ENCODE data around the gene VPS36. TPM values are rescaled to one million over a fixed set of nuclear protein-coding genes. Genes with fewer than 3 reads are reported as not detected.

VPS36 gene
- total RNA-seq, 2 experiments from 2014 or later, result 30.6 to 35.9 TPM

DNA sequence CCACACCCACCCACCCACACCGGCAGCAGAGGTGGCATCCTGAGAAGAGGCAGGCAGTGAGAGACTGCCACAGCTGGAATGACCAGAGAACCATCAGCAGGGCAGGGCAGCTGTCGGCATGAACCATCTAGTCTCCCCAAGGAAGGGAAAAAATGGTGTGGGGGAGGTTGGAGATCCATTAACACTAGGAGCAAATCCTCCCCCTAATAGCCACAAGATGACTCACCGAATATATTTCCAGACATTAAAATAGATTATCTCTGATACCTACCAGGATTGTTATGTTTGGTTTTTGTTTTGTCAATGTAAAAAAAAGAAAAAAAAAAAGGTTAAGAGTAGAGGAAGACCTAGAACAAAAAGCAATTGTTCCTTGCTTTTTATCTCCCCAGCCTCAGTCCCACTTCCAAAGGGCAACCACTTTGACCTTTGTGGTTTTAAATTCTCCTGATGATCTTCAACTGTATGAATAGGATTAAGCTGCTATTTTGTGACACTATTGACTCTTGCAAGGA lies 78.6 kb downstream of the VPS36 start:
- Histone ChIP-seq H2AFZ (ENCODE audit: low read length) (no peak overlapping the region), H3K27ac (ENCODE audit: low read depth, low read length, poor library complexity, severe bottlenecking) (no peak overlapping the region), H3K9me2 (ENCODE audit: insufficient read depth, low read length) (no peaks in the 10 kb centered on the region), H3K36me3 (ENCODE audit: insufficient read depth, low read length) (no peaks in the 10 kb centered on the region), H3K4me3 (ENCODE audit: low read depth, low read length, poor library complexity, severe bottlenecking) (no peak overlapping the region), H3K79me2 (ENCODE audit: insufficient read depth, low read depth, low read length) (no peaks in the 10 kb centered on the region), H3K4me2 (ENCODE audit: low read length) (no peak overlapping the region), H3K9me3 (ENCODE audit: low read length) (no peaks in the 10 kb centered on the region), H3K4me1 (ENCODE audit: insufficient read depth, low read length, poor library complexity, severe bottlenecking) (no peaks in the 10 kb centered on the region), H4K20me1 (ENCODE audit: insufficient read depth, low read length) (no peaks in the 10 kb centered on the region)
- BruUV-seq (replicated peaks), result no TSS peak
- TF ChIP-seq, protein P1, sequence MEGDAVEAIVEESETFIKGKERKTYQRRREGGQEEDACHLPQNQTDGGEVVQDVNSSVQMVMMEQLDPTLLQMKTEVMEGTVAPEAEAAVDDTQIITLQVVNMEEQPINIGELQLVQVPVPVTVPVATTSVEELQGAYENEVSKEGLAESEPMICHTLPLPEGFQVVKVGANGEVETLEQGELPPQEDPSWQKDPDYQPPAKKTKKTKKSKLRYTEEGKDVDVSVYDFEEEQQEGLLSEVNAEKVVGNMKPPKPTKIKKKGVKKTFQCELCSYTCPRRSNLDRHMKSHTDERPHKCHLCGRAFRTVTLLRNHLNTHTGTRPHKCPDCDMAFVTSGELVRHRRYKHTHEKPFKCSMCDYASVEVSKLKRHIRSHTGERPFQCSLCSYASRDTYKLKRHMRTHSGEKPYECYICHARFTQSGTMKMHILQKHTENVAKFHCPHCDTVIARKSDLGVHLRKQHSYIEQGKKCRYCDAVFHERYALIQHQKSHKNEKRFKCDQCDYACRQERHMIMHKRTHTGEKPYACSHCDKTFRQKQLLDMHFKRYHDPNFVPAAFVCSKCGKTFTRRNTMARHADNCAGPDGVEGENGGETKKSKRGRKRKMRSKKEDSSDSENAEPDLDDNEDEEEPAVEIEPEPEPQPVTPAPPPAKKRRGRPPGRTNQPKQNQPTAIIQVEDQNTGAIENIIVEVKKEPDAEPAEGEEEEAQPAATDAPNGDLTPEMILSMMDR (conservative IDR thresholded peaks at IDR 0.05; ENCODE audit: low read length), result no peak
- TF ChIP-seq EZH2phosphoT487 (IDR thresholded peaks at IDR 0.05; ENCODE audit: borderline replicate concordance, low read depth, low read length), result no peak
- POLR2A ChIA-PET, result no interaction called here
- intact Hi-C loops (cut with micrococcal nuclease; ENCODE audit: unreplicated experiment), result no loop called here
- CTCF ChIA-PET (ENCODE audit: unreplicated experiment), result no interaction called here
- DNase-seq (ENCODE audit: low spot score), result no peak

DNA sequence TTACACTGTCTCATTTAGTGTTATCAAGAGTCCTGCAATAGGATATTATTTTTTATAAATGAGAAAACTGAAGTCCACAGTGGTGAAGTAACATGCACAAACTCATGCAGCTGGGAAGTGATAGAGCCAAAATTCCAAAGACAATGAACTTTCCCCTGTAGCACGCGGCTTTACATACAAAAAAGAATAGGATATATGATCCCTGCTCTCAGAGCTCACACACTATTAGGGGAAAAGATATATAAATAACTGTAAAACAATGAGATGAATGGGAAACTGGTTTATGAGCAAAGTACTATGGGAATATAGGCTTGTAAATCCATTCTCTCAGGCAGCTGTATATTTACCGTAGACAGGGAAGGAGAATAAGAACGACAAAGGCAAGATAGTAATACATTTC lies 84.1 kb downstream of the VPS36 start:
- BruUV-seq (replicated peaks), result no TSS peak
- intact Hi-C loops (cut with micrococcal nuclease; ENCODE audit: unreplicated experiment), result no loop called here
- ChIA-PET CTCF (ENCODE audit: unreplicated experiment) (no interaction called here), POLR2A (no interaction called here)
- Histone ChIP-seq H3K9me3 (ENCODE audit: low read length) (no peaks in the 10 kb centered on the region), H3K4me1 (ENCODE audit: insufficient read depth, low read length, poor library complexity, severe bottlenecking) (no peaks in the 10 kb centered on the region), H2AFZ (ENCODE audit: low read length) (no peak overlapping the region), H3K4me3 (ENCODE audit: low read depth, low read length, poor library complexity, severe bottlenecking) (no peak overlapping the region), H4K20me1 (ENCODE audit: insufficient read depth, low read length) (no peaks in the 10 kb centered on the region), H3K4me2 (ENCODE audit: low read length) (no peak overlapping the region), H3K36me3 (ENCODE audit: insufficient read depth, low read length) (no peaks in the 10 kb centered on the region), H3K79me2 (ENCODE audit: insufficient read depth, low read depth, low read length) (no peaks in the 10 kb centered on the region), H3K27ac (ENCODE audit: low read depth, low read length, poor library complexity, severe bottlenecking) (no peak overlapping the region), H3K9me2 (ENCODE audit: insufficient read depth, low read length) (no peaks in the 10 kb centered on the region)
- TF ChIP-seq EZH2phosphoT487 (IDR thresholded peaks at IDR 0.05; ENCODE audit: borderline replicate concordance, low read depth, low read length), result no peak
- TF ChIP-seq, protein P1 (conservative IDR thresholded peaks at IDR 0.05; ENCODE audit: low read length), result no peak
- no peak for DNase-seq (ENCODE audit: low spot score)

Small RNA genes within 50 kb of the gene (small RNA-seq; reads per million reads assigned to genes)
- gene RNY4P24, result not detected

Other genes starting within 250 kb of the VPS36 start
- gene THSD1, start 44.5 kb downstream of the VPS36 start, total RNA-seq (2014; rRNA removed; shearing (Covaris generic)), result 0.28 and 0.49 TPM in 2 replicates
- not detected in 2 replicates for gene THSD1, start 44.5 kb downstream of the VPS36 start, total RNA-seq (2022)
- gene CKAP2, start 4.8 kb upstream of the VPS36 start, total RNA-seq (2014; rRNA removed; shearing (Covaris generic)), result 66.5 and 70.8 TPM in 2 replicates
- gene CKAP2, start 4.8 kb upstream of the VPS36 start, total RNA-seq (2022), result 94.9 and 123 TPM in 2 replicates
- gene HNRNPA1L2, start 191.8 kb upstream of the VPS36 start, total RNA-seq (2014; rRNA removed; shearing (Covaris generic)), result 4.7 and 6.8 TPM in 2 replicates
- 13.1 and 13.8 TPM in 2 replicates for gene HNRNPA1L2, start 191.8 kb upstream of the VPS36 start, total RNA-seq (2022)
- 32.1 and 36.6 TPM in 2 replicates for gene SUGT1, start 202.2 kb upstream of the VPS36 start, total RNA-seq (2014; rRNA removed; shearing (Covaris generic))
- 55.7 and 59.0 TPM in 2 replicates for gene SUGT1, start 202.2 kb upstream of the VPS36 start, total RNA-seq (2022)

All from OCI-LY7 (cell line).